Activated CD4-positive, alpha-beta memory T cell treated with anti-CD3 and anti-CD28 coated beads, Interleukin-2, amount 10 ng/mL, durations not matched to agents 7 days and 5 days (primary cell): ENCODE measurements around the gene RALGPS1. TPM values are rescaled to one million over a fixed set of nuclear protein-coding genes. Genes with fewer than 3 reads are reported as not detected.

Experiments used
- CTCF ChIA-PET: fragments of 350-600 bp; sonication (Branson Sonifier 250); formaldehyde crosslinking; loops from one replicate; lab custom pipeline; 2021; ENCODE audit warnings: antibody characterized with exemption, inconsistent platforms; lab: Charles Lee
- POLR2A ChIA-PET: fragments of 350-600 bp; sonication (Branson Sonifier 250); formaldehyde crosslinking; loops from one replicate; lab custom pipeline; 2021; ENCODE audit warnings: antibody characterized with exemption; lab: Charles Lee
- DNase-seq: peaks from one replicate; pipeline ENCODE4 v3.0.0-alpha.2; 2020
- H3K27ac Mint-ChIP-seq: one replicate; pipeline ENCODE4 v1.8.0; 2021; ENCODE audit warnings: mild to moderate bottlenecking, mixed read lengths
- H3K27me3 Mint-ChIP-seq: one replicate; pipeline ENCODE4 v1.8.0; 2021; ENCODE audit warnings: mixed read lengths
- H3K36me3 Mint-ChIP-seq: one replicate; pipeline ENCODE4 v1.8.0; 2021; ENCODE audit warnings: low read depth, mixed read lengths
- H3K4me1 Mint-ChIP-seq: one replicate; pipeline ENCODE4 v1.8.0; 2021; ENCODE audit warnings: mixed read lengths
- H3K4me3 Mint-ChIP-seq: one replicate; pipeline ENCODE4 v1.8.0; 2021; ENCODE audit warnings: mild to moderate bottlenecking, mixed read lengths
- H3K9me3 Mint-ChIP-seq: one replicate; pipeline ENCODE4 v1.8.0; 2021; ENCODE audit warnings: mixed read lengths
- total RNA-seq, 2 experiments: library from RNA; stranded (reverse); gene quantifications; one replicate each; pipeline ENCODE4 v1.2.3, GENCODE V29; 2021

Gene RALGPS1
- total RNA-seq, 2 experiments from 2014 or later: 2.8 to 3.4 TPM

- no peaks in the 10 kb centered on the region for H3K9me3 Mint-ChIP-seq
- H3K36me3 Mint-ChIP-seq: no peaks in the 10 kb centered on the region
- no peaks in the 10 kb centered on the region for H3K4me1 Mint-ChIP-seq
- peak; percentile 23 for DNase-seq
- H3K4me3 Mint-ChIP-seq: no peak overlapping the region
- ChIA-PET CTCF (interaction anchor here (0.8 to 1.0 kb wide), 2 partner anchors 216 to 252 kb away, joined by 3 to 5 read pairs; no protein-coding TSS in a partner anchor), POLR2A (no interaction called here)
- no peak overlapping the region for H3K27ac Mint-ChIP-seq
- H3K27me3 Mint-ChIP-seq: peaks cover 7% of the 10 kb centered on the region
Observed at GRCh38 chr9:126947529-126947928, 32.9 kb downstream of the RALGPS1 start.

- DNase-seq: no peak
- ChIA-PET CTCF (no interaction called here), POLR2A (no interaction called here)
- Mint-ChIP-seq H3K4me1 (no peaks in the 10 kb centered on the region), H3K36me3 (no peaks in the 10 kb centered on the region), H3K9me3 (no peaks in the 10 kb centered on the region), H3K4me3 (no peak overlapping the region), H3K27me3 (peaks cover 19% of the 10 kb centered on the region), H3K27ac (no peak overlapping the region)
Observed at GRCh38 chr9:126952205-126952977, 37.8 kb downstream of the RALGPS1 start.

- Mint-ChIP-seq H3K4me1 (no peaks in the 10 kb centered on the region), H3K27me3 (peaks cover 16% of the 10 kb centered on the region), H3K36me3 (no peaks in the 10 kb centered on the region), H3K4me3 (no peak overlapping the region), H3K9me3 (no peaks in the 10 kb centered on the region), H3K27ac (no peak overlapping the region)
- POLR2A ChIA-PET: no interaction called here
- CTCF ChIA-PET: no interaction called here
- DNase-seq: no peak
Observed at GRCh38 chr9:126953041-126953809, 38.6 kb downstream of the RALGPS1 start.

- Mint-ChIP-seq H3K36me3 (no peaks in the 10 kb centered on the region), H3K27me3 (peaks cover 23% of the 10 kb centered on the region), H3K4me1 (no peaks in the 10 kb centered on the region), H3K4me3 (no peak overlapping the region), H3K9me3 (no peaks in the 10 kb centered on the region), H3K27ac (no peak overlapping the region)
- CTCF ChIA-PET: no interaction called here
- no peak for DNase-seq
- POLR2A ChIA-PET: no interaction called here
Observed at GRCh38 chr9:126955811-126956210, 41.2 kb downstream of the RALGPS1 start.

- Mint-ChIP-seq H3K9me3 (no peaks in the 10 kb centered on the region), H3K36me3 (no peaks in the 10 kb centered on the region), H3K27me3 (peaks cover 24% of the 10 kb centered on the region), H3K4me1 (no peaks in the 10 kb centered on the region), H3K27ac (no peak overlapping the region), H3K4me3 (no peak overlapping the region)
- DNase-seq: no peak
- ChIA-PET POLR2A (no interaction called here), CTCF (interaction anchor here (1.0 kb wide), 1 partner anchor 498 kb away, joined by 3 read pairs; no protein-coding TSS in a partner anchor)
Observed at GRCh38 chr9:126956917-126957686, 42.5 kb downstream of the RALGPS1 start.

GRCh38 chr9:126957687-126958053, 43.1 kb downstream of the RALGPS1 start:
- Mint-ChIP-seq H3K9me3 (no peaks in the 10 kb centered on the region), H3K27me3 (peaks cover 19% of the 10 kb centered on the region), H3K27ac (no peak overlapping the region), H3K4me1 (no peaks in the 10 kb centered on the region), H3K36me3 (no peaks in the 10 kb centered on the region), H3K4me3 (no peak overlapping the region)
- ChIA-PET POLR2A (no interaction called here), CTCF (interaction anchor here (1.0 kb wide), 1 partner anchor 498 kb away, joined by 3 read pairs; no protein-coding TSS in a partner anchor)
- DNase-seq: no peak

- POLR2A ChIA-PET: no interaction called here
- CTCF ChIA-PET: no interaction called here
Observed at GRCh38 chr9:126959336-126959735, 44.8 kb downstream of the RALGPS1 start.

GRCh38 chr9:126959917-126960316, 45.3 kb downstream of the RALGPS1 start:
- peaks cover 9% of the 10 kb centered on the region for H3K27me3 Mint-ChIP-seq
- H3K9me3 Mint-ChIP-seq: no peaks in the 10 kb centered on the region
- DNase-seq: no peak
- POLR2A ChIA-PET: no interaction called here
- H3K4me1 Mint-ChIP-seq: no peaks in the 10 kb centered on the region
- H3K36me3 Mint-ChIP-seq: no peaks in the 10 kb centered on the region
- CTCF ChIA-PET: interaction anchor here (0.6 kb wide), 1 partner anchor 332 kb away, joined by 3 read pairs; no protein-coding TSS in a partner anchor
- no peak overlapping the region for H3K4me3 Mint-ChIP-seq
- no peak overlapping the region for H3K27ac Mint-ChIP-seq

More at GRCh38 chr9:126959336-126959735, 44.8 kb downstream of the RALGPS1 start:
- no peak for DNase-seq
- Mint-ChIP-seq H3K9me3 (no peaks in the 10 kb centered on the region), H3K4me1 (no peaks in the 10 kb centered on the region), H3K4me3 (no peak overlapping the region), H3K36me3 (no peaks in the 10 kb centered on the region), H3K27me3 (peaks cover 11% of the 10 kb centered on the region), H3K27ac (no peak overlapping the region)

GRCh38 chr9:126962336-126962735, 47.8 kb downstream of the RALGPS1 start:
- peaks cover 8% of the 10 kb centered on the region for H3K4me1 Mint-ChIP-seq
- CTCF ChIA-PET: interaction anchor here (0.7 to 5.2 kb wide), 2 partner anchors 236 to 435 kb away, joined by 3 to 30 read pairs; partner anchors contain the start of gene SLC2A8
- peaks cover 8% of the 10 kb centered on the region for H3K27me3 Mint-ChIP-seq
- no peaks in the 10 kb centered on the region for H3K36me3 Mint-ChIP-seq
- no peak for DNase-seq
- H3K27ac Mint-ChIP-seq: no peak overlapping the region
- POLR2A ChIA-PET: no interaction called here
- H3K9me3 Mint-ChIP-seq: no peaks in the 10 kb centered on the region
- no peak overlapping the region for H3K4me3 Mint-ChIP-seq

GRCh38 chr9:126965077-126965476, 50.5 kb downstream of the RALGPS1 start:
- Mint-ChIP-seq H3K27me3 (peaks cover 5% of the 10 kb centered on the region), H3K9me3 (no peaks in the 10 kb centered on the region), H3K36me3 (no peaks in the 10 kb centered on the region), H3K27ac (no peak overlapping the region), H3K4me3 (no peak overlapping the region), H3K4me1 (peaks cover 8% of the 10 kb centered on the region)
- DNase-seq: no peak
- ChIA-PET CTCF (interaction anchor here (0.7 to 5.2 kb wide), 17 partner anchors 19 to 250 kb away, joined by 3 to 30 read pairs (median 4); no protein-coding TSS in a partner anchor), POLR2A (no interaction called here)

- ChIA-PET CTCF (interaction anchor here (0.7 to 5.2 kb wide), 19 partner anchors 19 to 249 kb away, joined by 3 to 30 read pairs (median 4); no protein-coding TSS in a partner anchor), POLR2A (no interaction called here)
- Mint-ChIP-seq H3K9me3 (no peaks in the 10 kb centered on the region), H3K27me3 (peaks cover 8% of the 10 kb centered on the region), H3K4me3 (no peak overlapping the region), H3K36me3 (no peaks in the 10 kb centered on the region), H3K27ac (no peak overlapping the region), H3K4me1 (peaks cover 9% of the 10 kb centered on the region)
- peak; percentile 66 for DNase-seq
Observed at GRCh38 chr9:126965541-126966428, 51.2 kb downstream of the RALGPS1 start.

GRCh38 chr9:126971261-126971660, 56.7 kb downstream of the RALGPS1 start:
- no peaks in the 10 kb centered on the region for H3K36me3 Mint-ChIP-seq
- CTCF ChIA-PET: interaction anchor here (1.1 kb wide), 1 partner anchor 8 kb away, joined by 3 read pairs; no protein-coding TSS in a partner anchor

More at GRCh38 chr9:126971261-126971660, 56.7 kb downstream of the RALGPS1 start:
- no peak overlapping the region for H3K27ac Mint-ChIP-seq
- no peaks in the 10 kb centered on the region for H3K9me3 Mint-ChIP-seq
- no peak for DNase-seq
- POLR2A ChIA-PET: no interaction called here
- H3K4me3 Mint-ChIP-seq: no peak overlapping the region
- peaks cover 17% of the 10 kb centered on the region for H3K4me1 Mint-ChIP-seq
- peaks cover 23% of the 10 kb centered on the region for H3K27me3 Mint-ChIP-seq
